ACC112 (cell line): ENCODE measurements around the gene CGNL1.

Source experiments
- H2AFZ ChIP-seq: fragments of 200-600 bp; sonication (generic); one replicate; pipeline ENCODE4 v1.6.0; 2017; ENCODE audit warnings: antibody characterized with exemption, low read length; ENCODE audit not compliant: unreplicated experiment
- H3K27ac ChIP-seq: fragments of 200-600 bp; sonication (generic); 2 replicates; pipeline ENCODE4 v1.5.1; 2014; ENCODE audit warnings: low read depth, mild to moderate bottlenecking, antibody characterized with exemption, low read length, moderate library complexity
- H3K27me3 ChIP-seq: fragments of 200-600 bp; sonication (generic); 2 replicates; pipeline ENCODE4 v1.6.1; 2014; ENCODE audit warnings: mild to moderate bottlenecking, antibody characterized with exemption, low read length, moderate library complexity, mixed read lengths; ENCODE audit not compliant: insufficient read depth
- H3K36me3 ChIP-seq: fragments of 200-600 bp; sonication (generic); 2 replicates; pipeline ENCODE4 v1.6.1; 2016; ENCODE audit warnings: mild to moderate bottlenecking, antibody characterized with exemption, low read length, moderate library complexity, mixed read lengths; ENCODE audit not compliant: insufficient read depth
- H3K4me1 ChIP-seq: fragments of 200-600 bp; sonication (generic); one replicate; pipeline ENCODE4 v1.6.1; 2016; ENCODE audit warnings: low read length, mixed read lengths; ENCODE audit not compliant: insufficient read depth, unreplicated experiment, control insufficient read depth
- H3K4me3 ChIP-seq: fragments of 200-600 bp; sonication (generic); 2 replicates; pipeline ENCODE4 v1.5.1; 2014; ENCODE audit warnings: mild to moderate bottlenecking, low read depth, low read length
- H3K79me2 ChIP-seq: fragments of 200-600 bp; sonication (generic); one replicate; pipeline ENCODE4 v1.6.0; 2016; ENCODE audit warnings: low read length; ENCODE audit not compliant: control insufficient read depth, unreplicated experiment, insufficient read depth

CGNL1 gene

GRCh38 chr15:57373882-57374276 is 2.4 kb upstream of the CGNL1 start:
- peaks cover 6% of the 10 kb centered on the region for H3K4me1 ChIP-seq
- no peak overlapping the region for H3K27ac ChIP-seq
- H3K79me2 ChIP-seq = no peaks in the 10 kb centered on the region
- no peak overlapping the region for H3K4me3 ChIP-seq
- H3K36me3 ChIP-seq = no peaks in the 10 kb centered on the region
- H3K27me3 ChIP-seq = peaks cover 42% of the 10 kb centered on the region
- H2AFZ ChIP-seq = no peak overlapping the region

- H3K27me3 ChIP-seq = peaks cover 42% of the 10 kb centered on the region
- no peak overlapping the region for H3K27ac ChIP-seq
- peak overlapping the region; percentile 81 for H3K4me3 ChIP-seq
- peaks cover 6% of the 10 kb centered on the region for H3K4me1 ChIP-seq
- H2AFZ ChIP-seq = peak overlapping the region; percentile 53
- no peaks in the 10 kb centered on the region for H3K79me2 ChIP-seq
- H3K36me3 ChIP-seq = no peaks in the 10 kb centered on the region
These were observed 582 bp downstream of the CGNL1 start for GRCh38 chr15:57376696-57377477.

- Histone ChIP-seq H3K27me3 (peaks cover 42% of the 10 kb centered on the region), H3K36me3 (no peaks in the 10 kb centered on the region), H3K79me2 (no peaks in the 10 kb centered on the region), H3K27ac (no peak overlapping the region), H2AFZ (no peak overlapping the region), H3K4me1 (peaks cover 6% of the 10 kb centered on the region), H3K4me3 (no peak overlapping the region; the same call in 1 of the 2 replicates)
These were observed 1.2 kb downstream of the CGNL1 start for GRCh38 chr15:57377478-57377847.

- Histone ChIP-seq H3K4me1 (peaks cover 6% of the 10 kb centered on the region), H3K27ac (no peak overlapping the region), H3K27me3 (peaks cover 30% of the 10 kb centered on the region), H2AFZ (no peak overlapping the region), H3K79me2 (no peaks in the 10 kb centered on the region), H3K36me3 (no peaks in the 10 kb centered on the region), H3K4me3 (no peak overlapping the region)
These were observed 3.2 kb downstream of the CGNL1 start for GRCh38 chr15:57379487-57379886.

GRCh38 chr15:57380854-57381253 is 4.5 kb downstream of the CGNL1 start:
- Histone ChIP-seq H3K27ac (no peak overlapping the region), H3K36me3 (no peaks in the 10 kb centered on the region), H2AFZ (no peak overlapping the region), H3K27me3 (peaks cover 19% of the 10 kb centered on the region), H3K4me3 (no peak overlapping the region), H3K79me2 (no peaks in the 10 kb centered on the region), H3K4me1 (peaks cover 6% of the 10 kb centered on the region)

GRCh38 chr15:57382215-57382614 is 5.9 kb downstream of the CGNL1 start:
- H3K4me1 ChIP-seq = peaks cover under 1% of the 10 kb centered on the region

GRCh38 chr15:57382969-57383368 is 6.7 kb downstream of the CGNL1 start:
- Histone ChIP-seq H3K4me3 (no peak overlapping the region), H3K27ac (no peak overlapping the region), H2AFZ (no peak overlapping the region), H3K27me3 (peaks cover 2% of the 10 kb centered on the region; the same call in 1 of the 2 replicates), H3K79me2 (no peaks in the 10 kb centered on the region), H3K4me1 (no peaks in the 10 kb centered on the region), H3K36me3 (no peaks in the 10 kb centered on the region)

More at GRCh38 chr15:57382215-57382614, 5.9 kb downstream of the CGNL1 start:
- Histone ChIP-seq H3K27ac (no peak overlapping the region), H3K36me3 (no peaks in the 10 kb centered on the region), H3K4me3 (no peak overlapping the region), H2AFZ (no peak overlapping the region), H3K79me2 (no peaks in the 10 kb centered on the region), H3K27me3 (peaks cover 9% of the 10 kb centered on the region)

GRCh38 chr15:57384024-57384423 is 7.7 kb downstream of the CGNL1 start:
- H3K4me3 ChIP-seq = no peak overlapping the region
- no peak overlapping the region for H3K27ac ChIP-seq
- no peak overlapping the region for H2AFZ ChIP-seq
- H3K27me3 ChIP-seq = no peaks in the 10 kb centered on the region
- no peaks in the 10 kb centered on the region for H3K79me2 ChIP-seq
- H3K4me1 ChIP-seq = no peaks in the 10 kb centered on the region
- H3K36me3 ChIP-seq = no peaks in the 10 kb centered on the region

- no peaks in the 10 kb centered on the region for H3K27me3 ChIP-seq
- no peak overlapping the region for H3K4me3 ChIP-seq
- H3K4me1 ChIP-seq = no peaks in the 10 kb centered on the region
- H2AFZ ChIP-seq = no peak overlapping the region
- no peaks in the 10 kb centered on the region for H3K36me3 ChIP-seq
- H3K79me2 ChIP-seq = no peaks in the 10 kb centered on the region
- no peak overlapping the region for H3K27ac ChIP-seq
These were observed 8.5 kb downstream of the CGNL1 start for GRCh38 chr15:57384816-57385215.

GRCh38 chr15:57385923-57386390 is 9.7 kb downstream of the CGNL1 start:
- H3K36me3 ChIP-seq = no peaks in the 10 kb centered on the region
- no peaks in the 10 kb centered on the region for H3K4me1 ChIP-seq
- H3K79me2 ChIP-seq = no peaks in the 10 kb centered on the region
- H3K27me3 ChIP-seq = no peaks in the 10 kb centered on the region
- H2AFZ ChIP-seq = no peak overlapping the region
- H3K4me3 ChIP-seq = no peak overlapping the region
- H3K27ac ChIP-seq = no peak overlapping the region

GRCh38 chr15:57386976-57387375 is 10.7 kb downstream of the CGNL1 start:
- no peak overlapping the region for H2AFZ ChIP-seq
- no peaks in the 10 kb centered on the region for H3K79me2 ChIP-seq
- H3K36me3 ChIP-seq = no peaks in the 10 kb centered on the region
- no peaks in the 10 kb centered on the region for H3K4me1 ChIP-seq
- H3K27me3 ChIP-seq = 0 out of 2 replicates have a peak, but pooled peaks cover 3% of the 10 kb centered on the region
- H3K27ac ChIP-seq = no peak overlapping the region
- no peak overlapping the region for H3K4me3 ChIP-seq
